ENCODE results near the gene ADORA2A.

Gene ADORA2A

GRCh38 chr22:24413271-24413670, 14.1 kb upstream of the ADORA2A start:
- H3K4me1 ChIP-seq (ENCODE audit: insufficient read depth, low read length): no peaks in the 10 kb centered on the region
- H3K27me3 ChIP-seq (ENCODE audit: control insufficient read depth in 1 of 2, insufficient read depth in 2 of 2, low read length in 2 of 2): no peaks in the 10 kb centered on the region
- H3K9ac ChIP-seq (ENCODE audit: low read length): no peak overlapping the region
- no peak overlapping the region for H3K4me3 ChIP-seq (ENCODE audit: low read depth in 1 of 2, low read length in 2 of 2)
- H3K36me3 ChIP-seq (ENCODE audit: insufficient read depth, low read length): peaks cover 40% of the 10 kb centered on the region
- H3K9me3 ChIP-seq (ENCODE audit: low read length): no peaks in the 10 kb centered on the region
- no peak overlapping the region for H3K27ac ChIP-seq (ENCODE audit: low read depth, low read length)

GRCh38 chr22:24413736-24414385, 13.5 kb upstream of the ADORA2A start:
- Histone ChIP-seq H3K36me3 (ENCODE audit: insufficient read depth, low read length) (peaks cover 40% of the 10 kb centered on the region), H3K9ac (ENCODE audit: low read length) (no peak overlapping the region), H3K4me1 (ENCODE audit: insufficient read depth, low read length) (no peaks in the 10 kb centered on the region), H3K4me3 (ENCODE audit: low read depth in 1 of 2, low read length in 2 of 2) (no peak overlapping the region), H3K9me3 (ENCODE audit: low read length) (no peaks in the 10 kb centered on the region), H3K27ac (ENCODE audit: low read depth, low read length) (no peak overlapping the region), H3K27me3 (ENCODE audit: control insufficient read depth in 1 of 2, insufficient read depth in 2 of 2, low read length in 2 of 2) (no peaks in the 10 kb centered on the region)

GRCh38 chr22:24414523-24414922, 12.9 kb upstream of the ADORA2A start:
- Histone ChIP-seq H3K9me3 (ENCODE audit: low read length) (no peaks in the 10 kb centered on the region), H3K4me1 (ENCODE audit: insufficient read depth, low read length) (no peaks in the 10 kb centered on the region), H3K27me3 (ENCODE audit: control insufficient read depth in 1 of 2, insufficient read depth in 2 of 2, low read length in 2 of 2) (no peaks in the 10 kb centered on the region), H3K27ac (ENCODE audit: low read depth, low read length) (no peak overlapping the region), H3K4me3 (ENCODE audit: low read depth in 1 of 2, low read length in 2 of 2) (no peak overlapping the region), H3K9ac (ENCODE audit: low read length) (no peak overlapping the region), H3K36me3 (ENCODE audit: insufficient read depth, low read length) (peaks cover 40% of the 10 kb centered on the region)

GRCh38 chr22:24414984-24415945, 12.1 kb upstream of the ADORA2A start:
- Histone ChIP-seq H3K4me1 (ENCODE audit: insufficient read depth, low read length) (no peaks in the 10 kb centered on the region), H3K9ac (ENCODE audit: low read length) (no peak overlapping the region), H3K27me3 (ENCODE audit: control insufficient read depth in 1 of 2, insufficient read depth in 2 of 2, low read length in 2 of 2) (no peaks in the 10 kb centered on the region), H3K4me3 (ENCODE audit: low read depth in 1 of 2, low read length in 2 of 2) (no peak overlapping the region), H3K36me3 (ENCODE audit: insufficient read depth, low read length) (peaks cover 40% of the 10 kb centered on the region), H3K9me3 (ENCODE audit: low read length) (no peaks in the 10 kb centered on the region), H3K27ac (ENCODE audit: low read depth, low read length) (no peak overlapping the region)

GRCh38 chr22:24416095-24416494, 11.3 kb upstream of the ADORA2A start:
- H3K4me3 ChIP-seq (ENCODE audit: low read depth in 1 of 2, low read length in 2 of 2): no peak overlapping the region
- H3K9ac ChIP-seq (ENCODE audit: low read length): no peak overlapping the region
- peaks cover 40% of the 10 kb centered on the region for H3K36me3 ChIP-seq (ENCODE audit: insufficient read depth, low read length)
- H3K27ac ChIP-seq (ENCODE audit: low read depth, low read length): no peak overlapping the region
- H3K27me3 ChIP-seq (ENCODE audit: control insufficient read depth in 1 of 2, insufficient read depth in 2 of 2, low read length in 2 of 2): peaks cover 0 to 3% of the 10 kb centered on the region in 2 donors
- no peaks in the 10 kb centered on the region for H3K4me1 ChIP-seq (ENCODE audit: insufficient read depth, low read length)
- no peaks in the 10 kb centered on the region for H3K9me3 ChIP-seq (ENCODE audit: low read length)

GRCh38 chr22:24416611-24417010, 10.8 kb upstream of the ADORA2A start:
- peaks cover 38% of the 10 kb centered on the region for H3K36me3 ChIP-seq (ENCODE audit: insufficient read depth, low read length)
- H3K27ac ChIP-seq (ENCODE audit: low read depth, low read length): no peak overlapping the region
- H3K4me1 ChIP-seq (ENCODE audit: insufficient read depth, low read length): no peaks in the 10 kb centered on the region
- peaks cover 0 to 8% of the 10 kb centered on the region in 2 donors for H3K27me3 ChIP-seq (ENCODE audit: control insufficient read depth in 1 of 2, insufficient read depth in 2 of 2, low read length in 2 of 2)
- H3K4me3 ChIP-seq (ENCODE audit: low read depth in 1 of 2, low read length in 2 of 2): no peak overlapping the region
- H3K9ac ChIP-seq (ENCODE audit: low read length): no peak overlapping the region
- no peaks in the 10 kb centered on the region for H3K9me3 ChIP-seq (ENCODE audit: low read length)

- no peak overlapping the region for H3K4me3 ChIP-seq (ENCODE audit: low read depth in 1 of 2, low read length in 2 of 2)
- H3K27me3 ChIP-seq (ENCODE audit: control insufficient read depth in 1 of 2, insufficient read depth in 2 of 2, low read length in 2 of 2): peaks cover 0 to 14% of the 10 kb centered on the region in 2 donors
- H3K4me1 ChIP-seq (ENCODE audit: insufficient read depth, low read length): no peaks in the 10 kb centered on the region
- no peaks in the 10 kb centered on the region for H3K9me3 ChIP-seq (ENCODE audit: low read length)
- H3K9ac ChIP-seq (ENCODE audit: low read length): no peak overlapping the region
- no peak overlapping the region for H3K27ac ChIP-seq (ENCODE audit: low read depth, low read length)
- peaks cover 33% of the 10 kb centered on the region for H3K36me3 ChIP-seq (ENCODE audit: insufficient read depth, low read length)
These were observed 10.2 kb upstream of the ADORA2A start for GRCh38 chr22:24417200-24417599.

GRCh38 chr22:24417901-24418641, 9.3 kb upstream of the ADORA2A start:
- Histone ChIP-seq H3K4me3 (ENCODE audit: low read depth in 1 of 2, low read length in 2 of 2) (no peak overlapping the region), H3K27me3 (ENCODE audit: control insufficient read depth in 1 of 2, insufficient read depth in 2 of 2, low read length in 2 of 2) (peaks cover 0 to 19% of the 10 kb centered on the region in 2 donors), H3K9me3 (ENCODE audit: low read length) (no peaks in the 10 kb centered on the region), H3K4me1 (ENCODE audit: insufficient read depth, low read length) (no peaks in the 10 kb centered on the region), H3K27ac (ENCODE audit: low read depth, low read length) (no peak overlapping the region), H3K9ac (ENCODE audit: low read length) (no peak overlapping the region), H3K36me3 (ENCODE audit: insufficient read depth, low read length) (peaks cover 26% of the 10 kb centered on the region)

- H3K27me3 ChIP-seq (ENCODE audit: control insufficient read depth in 1 of 2, insufficient read depth in 2 of 2, low read length in 2 of 2): peaks cover 0 to 19% of the 10 kb centered on the region in 2 donors
- H3K36me3 ChIP-seq (ENCODE audit: insufficient read depth, low read length): peaks cover 18% of the 10 kb centered on the region
- H3K4me1 ChIP-seq (ENCODE audit: insufficient read depth, low read length): no peaks in the 10 kb centered on the region
- H3K27ac ChIP-seq (ENCODE audit: low read depth, low read length): no peak overlapping the region
- H3K9ac ChIP-seq (ENCODE audit: low read length): no peak overlapping the region
- H3K9me3 ChIP-seq (ENCODE audit: low read length): no peaks in the 10 kb centered on the region
- no peak overlapping the region for H3K4me3 ChIP-seq (ENCODE audit: low read depth in 1 of 2, low read length in 2 of 2)
These were observed 8.5 kb upstream of the ADORA2A start for GRCh38 chr22:24418786-24419474.

- peaks cover 0 to 25% of the 10 kb centered on the region in 2 donors for H3K27me3 ChIP-seq (ENCODE audit: control insufficient read depth in 1 of 2, insufficient read depth in 2 of 2, low read length in 2 of 2)
These were observed 7.9 kb upstream of the ADORA2A start for GRCh38 chr22:24419475-24419850.

More at GRCh38 chr22:24419475-24419850, 7.9 kb upstream of the ADORA2A start:
- H3K9me3 ChIP-seq (ENCODE audit: low read length): no peaks in the 10 kb centered on the region
- no peak overlapping the region for H3K4me3 ChIP-seq (ENCODE audit: low read depth in 1 of 2, low read length in 2 of 2)
- peaks cover 15% of the 10 kb centered on the region for H3K36me3 ChIP-seq (ENCODE audit: insufficient read depth, low read length)
- no peak overlapping the region for H3K27ac ChIP-seq (ENCODE audit: low read depth, low read length)
- no peaks in the 10 kb centered on the region for H3K4me1 ChIP-seq (ENCODE audit: insufficient read depth, low read length)
- H3K9ac ChIP-seq (ENCODE audit: low read length): no peak overlapping the region
